HEK293 (cell line): Measurements from ENCODE around the gene KCNK3.

Source experiments
- HOXA7 ChIP-seq: sonication (generic); formaldehyde crosslinking; IDR thresholded peaks from 2 replicates; pipeline ENCODE4 v1.8.1; 2022; ENCODE audit warnings: missing genetic modification reagents, borderline replicate concordance
- KLF16 ChIP-seq: fragments of 450-650 bp; formaldehyde crosslinking; IDR thresholded peaks from 2 replicates; pipeline ENCODE4 v1.5.1; 2017; ENCODE audit warnings: missing biosample characterization, missing genetic modification characterization
- KLF7 ChIP-seq: fragments of 450-650 bp; formaldehyde crosslinking; IDR thresholded peaks from 2 replicates; pipeline ENCODE4 v1.5.1; 2016; ENCODE audit warnings: missing biosample characterization, missing genetic modification characterization, borderline replicate concordance
- SCRT1 ChIP-seq: fragments of 450-650 bp; formaldehyde crosslinking; IDR thresholded peaks from 2 replicates; pipeline ENCODE4 v1.5.1; 2016; ENCODE audit warnings: missing biosample characterization, missing genetic modification characterization, borderline replicate concordance
- ZNF10 ChIP-seq: fragments of 450-650 bp; formaldehyde crosslinking; IDR thresholded peaks from 2 replicates; pipeline ENCODE4 v1.5.1; 2017; ENCODE audit warnings: missing biosample characterization, missing genetic modification characterization
- ZNF416 ChIP-seq: fragments of 450-650 bp; formaldehyde crosslinking; IDR thresholded peaks from 2 replicates; pipeline ENCODE4 v1.5.1; 2016; ENCODE audit warnings: missing biosample characterization, missing genetic modification characterization
- ZNF549 ChIP-seq: fragments of 450-650 bp; IDR thresholded peaks from 2 replicates; pipeline ENCODE4 v1.5.1; 2018; ENCODE audit warnings: missing biosample characterization, missing genetic modification characterization, mild to moderate bottlenecking, inconsistent platforms, moderate library complexity
- ZNF701 ChIP-seq: fragments of 450-650 bp; formaldehyde crosslinking; IDR thresholded peaks from 2 replicates; pipeline ENCODE4 v1.5.1; 2016; ENCODE audit warnings: missing biosample characterization, missing genetic modification characterization
- TF ChIP-seq, protein P1 (sequence below): fragments of 450-650 bp; formaldehyde crosslinking; IDR thresholded peaks from 2 replicates; pipeline ENCODE4 v1.5.1; 2016; ENCODE audit warnings: missing biosample characterization, missing genetic modification characterization, low read depth
- TF ChIP-seq, protein P2 (sequence below): fragments of 450-650 bp; formaldehyde crosslinking; IDR thresholded peaks from 2 replicates; pipeline ENCODE4 v1.5.1; 2016; ENCODE audit warnings: missing biosample characterization, missing genetic modification characterization
- TF ChIP-seq, protein P3 (sequence below): fragments of 450-650 bp; formaldehyde crosslinking; IDR thresholded peaks from 2 replicates; pipeline ENCODE4 v1.5.1; 2016; ENCODE audit warnings: missing biosample characterization, missing genetic modification characterization
- TF ChIP-seq, protein P4 (sequence below): fragments of 450-650 bp; formaldehyde crosslinking; IDR thresholded peaks from 2 replicates; pipeline ENCODE4 v1.5.1; 2016; ENCODE audit warnings: missing biosample characterization, missing genetic modification characterization

DNA sequence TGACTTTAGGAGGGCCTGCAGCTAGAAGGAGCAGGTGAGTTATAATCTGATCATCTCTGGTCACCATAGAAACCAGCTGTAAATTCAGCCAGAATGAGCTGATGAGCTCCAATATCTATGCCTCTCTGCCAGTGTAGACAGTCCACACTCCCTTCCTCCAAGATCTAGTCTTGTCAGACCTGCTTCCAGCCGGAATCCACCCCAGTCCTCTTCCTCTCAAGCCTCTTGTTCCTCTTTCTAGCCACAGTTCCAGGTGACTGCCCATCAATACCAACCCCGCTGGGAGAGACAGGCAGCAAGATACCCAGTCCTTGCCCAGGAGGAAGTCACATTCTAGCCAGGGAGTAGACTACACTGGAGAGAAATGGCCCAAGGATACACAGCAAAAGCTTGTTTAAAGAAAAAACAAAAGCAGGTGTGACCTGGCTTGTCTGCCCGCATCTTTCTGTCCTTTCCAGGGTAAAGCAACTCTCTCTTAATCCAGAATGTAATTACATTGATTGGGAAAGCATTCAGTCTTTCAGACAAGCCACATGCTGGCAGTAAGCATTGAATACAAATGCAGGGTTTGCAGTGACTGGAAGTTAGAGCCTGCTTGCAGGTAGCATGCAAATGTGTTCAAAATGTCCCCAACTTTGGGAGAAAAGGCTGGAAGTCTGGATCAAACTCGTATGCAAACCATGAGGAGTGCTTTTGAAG, 62.6 kb downstream of the KCNK3 start:
- TF ChIP-seq, protein P1, sequence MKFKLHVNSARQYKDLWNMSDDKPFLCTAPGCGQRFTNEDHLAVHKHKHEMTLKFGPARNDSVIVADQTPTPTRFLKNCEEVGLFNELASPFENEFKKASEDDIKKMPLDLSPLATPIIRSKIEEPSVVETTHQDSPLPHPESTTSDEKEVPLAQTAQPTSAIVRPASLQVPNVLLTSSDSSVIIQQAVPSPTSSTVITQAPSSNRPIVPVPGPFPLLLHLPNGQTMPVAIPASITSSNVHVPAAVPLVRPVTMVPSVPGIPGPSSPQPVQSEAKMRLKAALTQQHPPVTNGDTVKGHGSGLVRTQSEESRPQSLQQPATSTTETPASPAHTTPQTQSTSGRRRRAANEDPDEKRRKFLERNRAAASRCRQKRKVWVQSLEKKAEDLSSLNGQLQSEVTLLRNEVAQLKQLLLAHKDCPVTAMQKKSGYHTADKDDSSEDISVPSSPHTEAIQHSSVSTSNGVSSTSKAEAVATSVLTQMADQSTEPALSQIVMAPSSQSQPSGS, result no peak
- TF ChIP-seq, protein P2, sequence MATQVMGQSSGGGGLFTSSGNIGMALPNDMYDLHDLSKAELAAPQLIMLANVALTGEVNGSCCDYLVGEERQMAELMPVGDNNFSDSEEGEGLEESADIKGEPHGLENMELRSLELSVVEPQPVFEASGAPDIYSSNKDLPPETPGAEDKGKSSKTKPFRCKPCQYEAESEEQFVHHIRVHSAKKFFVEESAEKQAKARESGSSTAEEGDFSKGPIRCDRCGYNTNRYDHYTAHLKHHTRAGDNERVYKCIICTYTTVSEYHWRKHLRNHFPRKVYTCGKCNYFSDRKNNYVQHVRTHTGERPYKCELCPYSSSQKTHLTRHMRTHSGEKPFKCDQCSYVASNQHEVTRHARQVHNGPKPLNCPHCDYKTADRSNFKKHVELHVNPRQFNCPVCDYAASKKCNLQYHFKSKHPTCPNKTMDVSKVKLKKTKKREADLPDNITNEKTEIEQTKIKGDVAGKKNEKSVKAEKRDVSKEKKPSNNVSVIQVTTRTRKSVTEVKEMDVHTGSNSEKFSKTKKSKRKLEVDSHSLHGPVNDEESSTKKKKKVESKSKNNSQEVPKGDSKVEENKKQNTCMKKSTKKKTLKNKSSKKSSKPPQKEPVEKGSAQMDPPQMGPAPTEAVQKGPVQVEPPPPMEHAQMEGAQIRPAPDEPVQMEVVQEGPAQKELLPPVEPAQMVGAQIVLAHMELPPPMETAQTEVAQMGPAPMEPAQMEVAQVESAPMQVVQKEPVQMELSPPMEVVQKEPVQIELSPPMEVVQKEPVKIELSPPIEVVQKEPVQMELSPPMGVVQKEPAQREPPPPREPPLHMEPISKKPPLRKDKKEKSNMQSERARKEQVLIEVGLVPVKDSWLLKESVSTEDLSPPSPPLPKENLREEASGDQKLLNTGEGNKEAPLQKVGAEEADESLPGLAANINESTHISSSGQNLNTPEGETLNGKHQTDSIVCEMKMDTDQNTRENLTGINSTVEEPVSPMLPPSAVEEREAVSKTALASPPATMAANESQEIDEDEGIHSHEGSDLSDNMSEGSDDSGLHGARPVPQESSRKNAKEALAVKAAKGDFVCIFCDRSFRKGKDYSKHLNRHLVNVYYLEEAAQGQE, result no peak
- TF ChIP-seq HOXA7, result no peak
- no peak for TF ChIP-seq SCRT1
- TF ChIP-seq KLF16, result no peak
- TF ChIP-seq, protein P3, sequence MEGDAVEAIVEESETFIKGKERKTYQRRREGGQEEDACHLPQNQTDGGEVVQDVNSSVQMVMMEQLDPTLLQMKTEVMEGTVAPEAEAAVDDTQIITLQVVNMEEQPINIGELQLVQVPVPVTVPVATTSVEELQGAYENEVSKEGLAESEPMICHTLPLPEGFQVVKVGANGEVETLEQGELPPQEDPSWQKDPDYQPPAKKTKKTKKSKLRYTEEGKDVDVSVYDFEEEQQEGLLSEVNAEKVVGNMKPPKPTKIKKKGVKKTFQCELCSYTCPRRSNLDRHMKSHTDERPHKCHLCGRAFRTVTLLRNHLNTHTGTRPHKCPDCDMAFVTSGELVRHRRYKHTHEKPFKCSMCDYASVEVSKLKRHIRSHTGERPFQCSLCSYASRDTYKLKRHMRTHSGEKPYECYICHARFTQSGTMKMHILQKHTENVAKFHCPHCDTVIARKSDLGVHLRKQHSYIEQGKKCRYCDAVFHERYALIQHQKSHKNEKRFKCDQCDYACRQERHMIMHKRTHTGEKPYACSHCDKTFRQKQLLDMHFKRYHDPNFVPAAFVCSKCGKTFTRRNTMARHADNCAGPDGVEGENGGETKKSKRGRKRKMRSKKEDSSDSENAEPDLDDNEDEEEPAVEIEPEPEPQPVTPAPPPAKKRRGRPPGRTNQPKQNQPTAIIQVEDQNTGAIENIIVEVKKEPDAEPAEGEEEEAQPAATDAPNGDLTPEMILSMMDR (tag by site-specific recombination), result no peak
- no peak for TF ChIP-seq ZNF701
- TF ChIP-seq ZNF549 (tag by site-specific recombination), result no peak
- TF ChIP-seq, protein P4, sequence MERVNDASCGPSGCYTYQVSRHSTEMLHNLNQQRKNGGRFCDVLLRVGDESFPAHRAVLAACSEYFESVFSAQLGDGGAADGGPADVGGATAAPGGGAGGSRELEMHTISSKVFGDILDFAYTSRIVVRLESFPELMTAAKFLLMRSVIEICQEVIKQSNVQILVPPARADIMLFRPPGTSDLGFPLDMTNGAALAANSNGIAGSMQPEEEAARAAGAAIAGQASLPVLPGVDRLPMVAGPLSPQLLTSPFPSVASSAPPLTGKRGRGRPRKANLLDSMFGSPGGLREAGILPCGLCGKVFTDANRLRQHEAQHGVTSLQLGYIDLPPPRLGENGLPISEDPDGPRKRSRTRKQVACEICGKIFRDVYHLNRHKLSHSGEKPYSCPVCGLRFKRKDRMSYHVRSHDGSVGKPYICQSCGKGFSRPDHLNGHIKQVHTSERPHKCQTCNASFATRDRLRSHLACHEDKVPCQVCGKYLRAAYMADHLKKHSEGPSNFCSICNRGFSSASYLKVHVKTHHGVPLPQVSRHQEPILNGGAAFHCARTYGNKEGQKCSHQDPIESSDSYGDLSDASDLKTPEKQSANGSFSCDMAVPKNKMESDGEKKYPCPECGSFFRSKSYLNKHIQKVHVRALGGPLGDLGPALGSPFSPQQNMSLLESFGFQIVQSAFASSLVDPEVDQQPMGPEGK (tag by site-specific recombination), result no peak
- TF ChIP-seq ZNF416, result no peak
- no peak for TF ChIP-seq ZNF10
- TF ChIP-seq KLF7 (tag by site-specific recombination), result no peak
